SIG-M5 treated with dmso at 0.1 percent for 504 hours (cell line): ENCODE results near the gene TRAPPC3.

Source experiments
- DNase-seq: peaks from one replicate; lab custom pipeline; 2025; ENCODE audit not compliant: unreplicated experiment; lab: John Stamatoyannopoulos, UW

Gene TRAPPC3

DNA sequence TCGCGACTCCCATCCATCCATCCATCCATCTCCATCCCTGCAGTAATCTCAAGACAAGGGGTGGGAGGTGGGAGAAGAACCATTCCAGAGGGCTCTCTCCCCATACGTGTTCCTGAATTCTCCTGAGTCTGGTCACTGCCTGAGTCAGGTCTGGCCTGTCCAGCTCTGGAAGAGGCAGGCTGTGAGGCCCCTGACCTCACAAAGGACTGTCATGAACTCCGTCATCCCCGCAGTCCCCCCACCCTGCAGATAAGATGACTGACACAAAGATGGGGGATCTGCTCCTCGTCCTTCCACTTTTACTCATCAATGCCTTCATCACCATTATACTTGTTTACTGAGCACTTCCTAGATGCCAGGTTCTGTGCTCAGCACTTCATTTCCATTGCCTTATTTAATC is 5.0 kb upstream of the TRAPPC3 start:
- DNase-seq, result no peak

DNA sequence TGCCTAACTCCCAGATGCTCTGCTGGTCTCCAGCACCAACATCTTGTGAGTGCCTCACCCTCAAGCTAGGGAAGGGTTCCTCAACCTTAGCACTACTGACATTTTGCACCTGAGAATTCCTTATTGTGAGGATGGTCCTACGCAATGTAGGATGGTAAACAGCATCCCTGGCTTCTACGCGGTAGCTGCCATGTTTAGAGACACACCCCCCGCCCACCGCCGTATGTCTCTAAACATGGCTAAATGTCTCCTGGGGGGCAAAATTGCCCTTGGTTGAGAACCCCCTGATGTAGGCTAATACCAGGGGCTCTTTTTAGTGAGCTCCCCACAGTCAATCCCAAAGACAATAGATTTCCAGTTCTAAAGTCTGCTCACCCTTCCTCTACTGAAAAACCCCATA is 4.2 kb upstream of the TRAPPC3 start:
- no peak for DNase-seq

- DNase-seq, result no peak
Observed at GRCh38 chr1:36151845-36152203, 2.5 kb upstream of the TRAPPC3 start.

DNA sequence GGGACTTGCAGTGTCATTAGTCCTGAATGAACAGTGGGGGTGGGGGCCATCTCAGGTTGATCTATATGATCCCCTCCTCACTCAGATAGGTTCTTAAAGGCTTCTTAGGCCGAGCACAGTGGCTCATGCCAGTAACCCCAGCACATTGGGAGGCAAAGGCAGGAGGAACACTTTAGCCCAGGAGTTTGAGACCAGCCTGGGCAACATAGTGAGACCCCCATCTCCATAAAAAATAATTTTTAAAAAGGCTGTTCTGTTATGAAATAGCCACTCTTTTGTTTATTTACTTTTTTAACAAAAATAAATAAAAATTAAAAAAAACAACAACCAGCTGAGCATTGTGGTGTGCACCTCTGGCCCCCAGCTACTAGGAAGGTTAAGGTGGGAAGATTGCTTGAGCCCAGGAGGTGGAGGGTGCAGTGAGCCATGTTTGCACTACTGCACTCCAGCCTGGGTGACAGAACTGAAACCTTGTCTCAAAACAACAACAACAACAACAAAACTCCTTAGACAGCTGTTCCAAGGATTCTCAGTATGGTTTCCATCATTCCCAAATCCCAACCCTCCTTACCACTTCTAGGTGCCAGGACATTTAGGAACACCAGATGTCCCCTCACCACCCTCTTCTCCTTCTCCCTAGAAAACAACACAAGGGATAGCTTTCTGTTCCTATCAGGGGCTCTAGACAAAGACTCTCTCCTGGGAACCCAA is 2.0 kb upstream of the TRAPPC3 start:
- no peak for DNase-seq

GRCh38 chr1:36150296-36151133 is 1.2 kb upstream of the TRAPPC3 start:
- DNase-seq, result peak; percentile 78

GRCh38 chr1:36149973-36150295 is 648 bp upstream of the TRAPPC3 start:
- DNase-seq, result no peak

- peak; percentile 52 for DNase-seq
Observed at GRCh38 chr1:36148821-36149236, 457 bp downstream of the TRAPPC3 start.

- DNase-seq, result no peak
Observed at GRCh38 chr1:36144413-36144812, 4.9 kb downstream of the TRAPPC3 start.

- no peak for DNase-seq
Observed at GRCh38 chr1:36143424-36143823, 5.9 kb downstream of the TRAPPC3 start.

DNA sequence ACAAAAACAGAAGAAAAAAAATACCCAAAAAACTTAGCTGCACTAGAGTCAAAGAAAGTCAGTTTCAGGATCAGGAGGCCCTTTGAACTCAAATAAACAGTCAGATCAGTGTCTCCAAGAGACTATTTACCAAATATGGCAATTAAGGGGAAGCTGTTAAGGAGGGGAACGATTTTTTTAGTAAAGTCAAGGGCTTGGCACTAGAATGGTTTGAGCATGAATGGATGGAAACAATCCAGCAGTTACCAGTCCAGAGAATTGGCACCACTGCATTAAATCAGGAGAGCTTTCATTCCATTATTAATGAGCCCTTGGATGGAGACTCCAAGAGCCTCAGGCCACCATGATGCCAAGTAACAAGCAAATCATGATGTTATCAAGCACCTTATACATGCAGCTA is 7.2 kb downstream of the TRAPPC3 start:
- DNase-seq, result no peak

DNA sequence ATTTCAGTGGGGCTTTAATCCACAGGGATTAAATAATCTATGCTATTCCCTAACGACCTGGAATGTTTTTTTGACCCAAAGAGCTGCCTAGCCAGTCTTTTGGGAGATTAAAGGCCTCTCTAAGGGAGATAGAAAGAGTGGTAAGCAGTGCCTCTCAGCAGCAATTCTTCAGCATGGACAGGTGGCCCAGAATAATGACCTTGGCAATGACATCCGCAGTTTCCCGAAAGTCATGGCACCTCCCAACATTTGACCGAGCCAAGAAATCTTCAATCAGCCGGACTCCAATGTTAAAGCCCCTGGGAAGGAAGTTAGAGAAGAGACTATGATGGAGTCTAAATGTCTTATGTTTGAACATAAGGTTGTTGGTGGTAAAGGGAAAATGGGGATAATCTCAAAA is 9.8 kb downstream of the TRAPPC3 start:
- DNase-seq, result no peak

DNA sequence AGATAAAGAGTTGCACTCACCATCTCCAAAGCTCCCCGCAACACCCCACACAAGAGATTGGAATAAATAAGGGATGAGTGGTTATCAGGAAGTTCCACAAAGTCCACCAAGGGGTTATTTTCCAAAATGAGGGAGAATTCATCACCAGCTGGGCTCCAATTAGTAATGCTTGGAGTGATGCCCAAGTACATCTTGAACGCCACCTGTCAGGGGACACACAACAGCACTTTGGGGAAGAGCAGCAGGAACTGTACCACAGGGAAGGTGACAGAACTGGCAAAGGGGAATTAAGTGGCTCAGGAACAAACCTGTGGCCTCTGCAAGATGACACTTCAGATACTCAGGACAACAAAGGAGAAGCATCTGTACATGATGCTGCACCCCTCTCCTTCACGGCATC is 11.5 kb downstream of the TRAPPC3 start:
- DNase-seq, result no peak

DNA sequence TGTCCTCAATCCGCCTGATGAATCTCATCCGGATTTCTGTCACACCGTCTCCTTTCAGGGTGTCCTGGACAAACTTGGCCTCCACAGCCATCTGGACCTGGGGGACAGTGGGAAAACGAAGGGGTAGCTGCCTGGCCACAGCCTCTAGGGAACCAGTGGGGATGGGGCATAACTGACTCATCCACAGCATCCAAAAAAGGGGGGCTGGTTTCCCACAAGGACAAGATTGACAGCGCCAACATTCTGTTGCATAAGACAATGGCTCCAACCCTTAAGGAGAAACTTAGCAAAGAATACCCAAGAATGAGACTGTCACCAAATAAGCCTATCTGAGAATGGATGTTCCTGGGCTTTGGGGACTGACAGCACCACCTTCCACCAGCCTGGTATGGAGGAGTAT is 12.1 kb downstream of the TRAPPC3 start:
- no peak for DNase-seq

GRCh38 chr1:36136535-36136934 is 12.8 kb downstream of the TRAPPC3 start:
- no peak for DNase-seq

GRCh38 chr1:36135796-36136195 is 13.5 kb downstream of the TRAPPC3 start:
- DNase-seq, result no peak

DNA sequence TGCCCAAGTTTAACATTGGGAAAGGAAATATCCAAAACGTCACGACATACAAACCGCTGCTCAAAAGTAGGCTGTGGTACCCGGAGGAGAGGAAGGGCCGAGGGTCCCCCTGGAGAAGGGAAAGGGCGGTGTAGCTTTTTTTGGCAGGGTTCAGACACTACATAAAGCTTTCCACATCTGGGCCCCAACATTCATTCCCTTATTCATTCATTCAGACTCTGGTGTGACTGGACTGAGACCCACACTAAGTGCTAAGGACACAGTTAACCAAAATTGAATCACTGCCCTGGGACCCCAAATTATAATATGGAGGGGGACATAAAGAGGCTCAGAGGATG is 14.0 kb downstream of the TRAPPC3 start:
- no peak for DNase-seq

DNA sequence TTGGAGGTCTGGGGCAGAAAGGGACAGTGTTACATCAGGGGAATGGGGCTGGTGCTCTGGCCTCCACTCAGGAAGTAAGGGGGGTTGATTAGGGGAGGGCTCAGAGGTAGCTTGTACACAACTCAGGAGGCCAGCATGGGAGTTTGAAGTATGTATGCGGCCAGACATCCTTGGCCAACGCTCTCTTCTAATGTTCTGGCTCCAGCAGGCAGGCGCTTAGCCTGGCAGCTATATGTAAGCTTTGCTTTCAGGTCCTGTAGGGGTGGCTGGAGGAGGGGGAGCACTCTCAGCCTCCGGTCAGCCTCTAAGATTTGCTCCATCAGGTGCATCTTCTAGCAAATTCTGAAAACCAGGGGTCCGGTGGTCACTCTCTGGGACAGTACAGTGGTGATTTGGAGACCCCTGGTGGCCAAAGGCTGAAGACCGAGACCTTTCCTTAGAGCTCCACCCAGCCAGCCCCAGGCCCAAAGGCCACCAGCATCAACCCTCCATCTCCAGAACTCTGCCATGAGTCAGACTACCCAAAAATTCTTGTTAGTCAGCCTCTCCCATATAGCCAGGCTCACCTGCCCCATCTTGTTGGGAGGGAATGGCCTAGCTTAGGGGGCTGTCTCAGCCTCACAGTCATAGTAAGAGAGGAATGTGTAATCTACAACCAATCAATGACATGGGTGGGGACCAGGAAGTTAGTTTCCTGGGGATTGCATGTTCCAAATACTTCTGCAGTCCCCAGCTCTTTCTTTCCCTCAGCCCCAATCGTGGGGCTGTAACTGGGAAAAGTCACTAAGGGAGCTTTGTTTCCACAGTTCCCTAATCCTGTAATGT is 14.6 kb downstream of the TRAPPC3 start:
- DNase-seq, result peak; percentile 29

DNA sequence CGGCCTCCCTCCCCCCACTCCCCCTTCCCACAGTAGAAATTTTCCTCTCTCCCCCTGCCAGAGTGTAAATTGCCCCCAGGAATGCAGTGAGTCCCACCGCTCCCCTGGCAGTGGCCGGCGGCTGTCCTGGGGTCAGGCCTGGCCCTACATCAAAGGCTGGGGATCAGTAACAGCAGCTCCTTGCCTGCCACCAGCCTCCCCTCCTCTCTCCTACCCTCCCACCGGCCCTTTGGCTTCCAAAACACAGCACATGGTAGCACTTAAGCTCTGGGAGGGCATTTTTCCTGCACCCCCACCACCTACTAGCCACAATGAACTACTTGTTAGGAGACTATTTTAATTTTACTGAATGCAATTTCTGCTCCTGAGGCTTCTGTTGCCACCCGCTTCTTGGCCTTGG is 15.3 kb downstream of the TRAPPC3 start:
- DNase-seq, result no peak

GRCh38 chr1:36133484-36133883 is 15.8 kb downstream of the TRAPPC3 start:
- no peak for DNase-seq

DNA sequence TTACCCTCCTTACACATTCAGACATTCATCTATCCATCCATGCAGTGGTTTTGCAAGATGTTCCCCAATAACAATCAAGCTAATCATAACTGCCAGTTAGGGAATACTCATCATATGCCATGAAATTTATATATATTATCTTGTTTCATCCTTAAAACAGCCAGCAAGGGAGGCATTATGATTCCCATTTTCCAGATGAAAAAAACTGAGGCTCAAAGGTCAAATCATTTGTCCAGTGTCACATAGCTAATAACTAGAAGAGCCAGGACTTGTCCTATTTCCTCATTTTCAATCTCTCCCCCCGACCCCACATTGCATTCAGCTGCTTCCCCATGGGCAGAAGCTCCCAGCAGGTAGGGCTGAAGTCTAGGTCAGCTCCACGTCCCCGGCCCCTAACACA is 17.3 kb downstream of the TRAPPC3 start:
- no peak for DNase-seq

DNA sequence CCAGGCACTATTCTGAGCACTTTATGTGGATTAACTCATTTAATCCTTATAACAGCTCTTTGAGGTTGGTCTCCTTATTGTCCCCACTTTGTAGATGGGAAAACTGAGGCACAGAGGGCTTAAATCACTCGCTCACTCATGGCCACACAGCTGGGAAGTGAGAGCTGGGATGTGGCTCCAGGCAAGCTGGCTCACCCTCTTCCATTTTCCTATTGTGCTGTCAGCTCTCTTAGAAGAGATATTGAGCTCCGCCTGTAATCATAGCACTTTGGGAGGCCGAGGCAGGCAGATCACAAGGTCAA is 20.4 kb downstream of the TRAPPC3 start:
- DNase-seq, result no peak
